Stimulated activated CD4-positive, alpha-beta T cell treated with anti-CD3 and anti-CD28 coated beads, Interleukin-4, amount 100 ng/mL, for 48 hours (primary cell): ENCODE results near the gene CHRNB4.

Source experiments
- DNase-seq, 2 donors: peaks; one replicate each; pipeline ENCODE4 v3.0.0-alpha.2; 2020; ENCODE audit warnings: low read depth in 2 of 2

Gene CHRNB4

DNA sequence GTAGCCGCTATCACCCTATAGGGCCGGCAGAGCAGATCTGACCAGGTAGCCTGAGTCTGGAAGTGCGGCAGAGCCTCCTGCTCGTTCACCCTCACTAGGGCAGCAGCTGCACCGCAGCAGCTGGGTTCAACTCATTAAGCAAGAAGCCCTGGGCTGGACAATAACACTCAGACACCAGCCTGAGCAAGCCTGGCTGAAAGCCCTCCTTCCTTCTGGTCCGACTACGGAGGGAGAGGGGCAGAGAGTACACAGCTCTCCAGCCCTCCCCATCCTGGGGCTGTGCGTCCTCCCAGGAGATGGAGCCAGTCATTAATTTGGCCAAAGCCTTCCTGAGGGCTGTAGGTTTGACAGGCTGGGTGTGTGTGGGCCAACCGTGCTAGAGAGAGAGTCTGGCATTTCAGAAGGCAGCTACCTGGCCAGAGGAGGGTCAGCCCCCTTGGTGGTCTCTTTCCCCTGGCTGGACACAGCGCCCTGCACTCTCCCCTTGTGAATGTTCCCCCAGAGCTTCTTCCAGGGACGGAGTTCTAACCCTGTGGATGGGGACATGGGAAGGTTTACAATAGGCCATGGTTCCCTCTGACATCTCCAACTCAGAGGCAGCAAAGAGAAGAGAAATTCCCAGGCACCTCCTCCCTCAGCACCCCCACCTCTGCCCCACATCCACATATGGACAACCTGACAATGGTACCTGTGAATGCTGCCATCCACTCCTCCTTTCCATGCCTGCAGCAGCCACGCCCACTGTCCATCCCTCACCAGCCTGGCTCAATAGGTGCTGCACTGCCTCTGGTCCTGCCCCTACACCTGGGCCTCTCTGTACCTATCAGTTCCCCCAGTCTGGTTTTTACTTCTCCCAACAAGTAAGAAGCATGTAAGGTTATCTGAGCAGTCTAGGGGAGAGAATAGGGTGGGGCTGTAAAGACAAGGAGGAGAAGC is 6.5 kb downstream of the CHRNB4 start:
- DNase-seq: no peak

- no peak for DNase-seq
Measured at GRCh38 chr15:78633348-78633747, 7.7 kb downstream of the CHRNB4 start.

- DNase-seq: no peak
Measured at GRCh38 chr15:78630886-78631633, 9.9 kb downstream of the CHRNB4 start.

DNA sequence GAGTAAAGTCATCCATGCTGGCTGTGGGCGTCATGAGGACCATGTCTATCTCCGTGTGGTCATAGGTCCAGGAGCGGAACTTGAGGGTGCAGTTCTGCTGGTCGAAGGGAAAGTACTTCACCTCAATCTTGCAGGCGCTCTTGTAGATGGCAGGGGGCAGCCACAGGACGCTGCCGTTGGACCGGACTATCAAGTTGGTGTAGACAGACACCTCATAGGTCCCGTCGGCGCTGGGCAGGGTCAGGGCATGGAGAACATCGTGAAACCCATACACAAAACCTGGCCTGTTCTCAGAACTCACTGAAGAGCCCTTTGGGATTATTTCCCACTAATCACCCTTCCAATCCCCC is 11.3 kb downstream of the CHRNB4 start:
- no peak for DNase-seq

DNA sequence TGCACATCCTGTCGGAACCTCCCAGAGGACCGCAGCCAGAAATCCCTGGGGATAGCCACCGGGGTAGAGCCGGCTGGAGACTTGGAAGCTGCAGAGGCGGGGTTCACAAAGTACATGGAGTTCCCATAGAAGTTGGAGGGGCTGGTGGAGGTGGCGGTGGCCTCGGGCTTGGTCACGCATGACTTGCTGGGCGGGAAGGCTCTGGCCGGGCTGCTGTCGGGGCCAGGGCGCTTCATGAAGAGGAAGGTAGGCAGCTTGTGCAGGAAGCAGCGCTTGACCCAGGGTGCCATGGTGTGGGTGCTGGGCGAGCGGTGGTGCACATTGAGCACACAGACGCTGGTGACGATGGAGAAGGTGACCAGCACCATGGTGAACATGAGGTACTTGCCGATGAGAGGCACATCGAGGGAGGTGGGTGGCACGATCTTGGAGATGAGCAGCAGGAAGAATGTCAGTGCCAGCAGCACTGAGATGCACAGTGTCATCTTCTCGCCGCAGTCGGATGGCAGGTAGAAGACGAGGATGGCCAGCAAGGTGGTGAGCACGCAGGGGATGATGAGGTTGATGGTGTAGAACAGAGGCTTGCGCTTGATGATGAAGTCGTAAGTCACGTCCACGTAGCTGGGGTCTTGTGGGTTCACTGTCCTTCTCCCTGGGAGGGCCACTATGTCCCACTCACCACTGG is 11.8 kb downstream of the CHRNB4 start:
- DNase-seq: no peak

- no peak for DNase-seq
Measured at GRCh38 chr15:78628227-78628626, 12.8 kb downstream of the CHRNB4 start.

- DNase-seq: no peak
Measured at GRCh38 chr15:78627348-78627747, 13.7 kb downstream of the CHRNB4 start.

DNA sequence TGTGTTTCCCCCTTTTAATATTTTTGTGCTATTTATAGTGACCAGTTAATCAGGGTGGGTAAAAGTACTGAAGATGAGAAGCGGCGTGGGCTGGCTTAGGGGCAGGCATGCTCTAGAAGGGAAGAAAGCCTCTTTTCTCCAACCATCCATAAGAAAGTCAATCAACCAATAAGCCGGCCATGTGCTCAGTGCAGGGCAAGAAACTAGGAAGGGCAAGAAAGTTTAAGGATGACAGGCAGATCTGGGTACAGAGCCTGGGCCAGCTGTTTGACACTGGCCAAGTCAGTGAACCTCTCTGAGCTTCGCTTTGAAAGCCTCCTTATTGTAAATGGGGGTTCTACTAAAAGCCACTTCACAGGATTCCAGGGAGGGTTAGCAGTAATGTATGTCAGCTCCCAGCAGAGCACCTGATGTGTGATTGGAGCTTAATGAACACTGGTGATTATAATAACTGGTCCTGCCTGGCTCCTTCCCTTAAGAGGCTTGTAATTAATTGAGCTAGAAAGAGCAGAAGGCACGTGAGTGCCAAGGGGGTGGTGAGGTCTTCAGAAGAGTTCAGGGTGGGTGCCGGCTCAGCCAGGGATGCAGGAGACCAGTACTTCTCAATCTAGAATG is 14.5 kb downstream of the CHRNB4 start:
- DNase-seq: no peak

DNA sequence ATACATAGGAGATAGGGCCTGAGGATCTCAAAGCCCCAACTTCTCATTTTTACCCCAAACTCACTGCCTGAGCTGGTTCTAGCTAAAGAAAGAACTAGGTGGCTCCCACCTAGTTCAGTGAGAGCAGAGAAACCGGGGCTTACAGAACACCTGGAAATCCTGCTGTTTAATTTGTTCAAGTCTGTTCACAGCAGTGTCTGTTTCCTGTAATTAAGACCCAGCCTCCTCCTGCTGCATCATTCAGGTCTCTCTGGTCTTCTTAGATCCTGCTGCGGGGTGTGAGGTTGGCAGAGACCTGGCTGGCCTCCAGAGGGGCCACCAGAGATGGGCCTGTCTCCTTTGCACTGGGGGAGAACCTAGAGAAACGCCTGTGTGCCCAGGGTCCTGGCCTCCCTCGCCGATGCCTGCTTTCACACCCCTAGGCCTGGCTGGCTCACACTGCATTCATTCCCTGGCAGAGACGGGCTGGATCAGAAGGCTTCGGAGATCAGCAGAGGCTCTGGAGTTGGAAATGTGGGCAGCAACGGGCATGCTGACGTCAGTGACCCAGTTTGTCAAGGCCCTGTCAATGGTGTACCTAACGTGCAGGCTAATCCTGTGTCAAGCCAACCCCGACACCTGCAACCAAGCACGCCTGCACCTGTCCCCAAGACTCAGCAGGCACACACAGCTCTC is 15.3 kb downstream of the CHRNB4 start:
- no peak for DNase-seq

DNA sequence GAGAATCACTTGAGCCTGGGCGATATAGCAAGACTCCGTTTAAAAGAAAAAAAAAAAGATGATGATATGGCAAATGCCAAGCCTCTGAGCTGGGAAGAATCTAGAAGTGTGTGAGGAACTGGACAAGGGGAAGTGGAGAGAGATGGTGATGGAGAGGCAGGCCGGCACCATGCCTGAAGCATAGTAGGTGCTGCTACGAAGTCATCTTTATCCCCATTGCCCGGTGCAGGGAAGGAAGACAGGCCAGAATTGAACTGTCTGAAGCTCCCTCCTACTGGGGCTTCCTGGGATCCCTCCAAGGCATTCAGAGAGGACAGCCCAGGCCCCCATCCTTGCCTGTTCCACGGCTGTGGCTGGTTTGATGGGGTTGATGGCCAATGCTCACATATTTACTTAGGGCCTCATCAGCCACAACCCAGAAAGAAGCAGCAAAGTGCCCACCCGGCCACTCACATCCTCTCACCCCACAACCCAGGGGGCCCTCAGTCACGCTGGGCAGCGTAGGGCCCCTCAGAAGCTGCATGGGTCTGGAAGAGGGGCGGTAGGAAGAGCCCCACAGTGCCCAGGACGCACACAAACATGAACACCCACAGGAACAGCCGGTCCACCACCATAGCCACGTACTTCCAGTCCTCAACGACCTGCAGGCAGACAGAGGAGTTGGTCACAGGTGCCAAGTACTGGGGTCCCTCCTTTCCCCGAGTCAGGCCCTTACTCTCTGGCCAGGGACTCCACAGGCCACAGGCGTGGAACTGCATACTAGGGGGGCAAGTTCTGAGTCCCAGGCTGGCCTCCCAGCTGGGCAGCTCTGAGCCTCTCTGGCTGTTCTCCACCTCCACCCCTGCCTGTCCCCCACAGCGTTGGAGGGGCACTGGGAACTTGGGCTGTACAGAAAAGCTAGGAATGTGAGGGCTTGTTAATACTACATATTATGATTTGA is 16.1 kb downstream of the CHRNB4 start:
- DNase-seq: no peak

DNA sequence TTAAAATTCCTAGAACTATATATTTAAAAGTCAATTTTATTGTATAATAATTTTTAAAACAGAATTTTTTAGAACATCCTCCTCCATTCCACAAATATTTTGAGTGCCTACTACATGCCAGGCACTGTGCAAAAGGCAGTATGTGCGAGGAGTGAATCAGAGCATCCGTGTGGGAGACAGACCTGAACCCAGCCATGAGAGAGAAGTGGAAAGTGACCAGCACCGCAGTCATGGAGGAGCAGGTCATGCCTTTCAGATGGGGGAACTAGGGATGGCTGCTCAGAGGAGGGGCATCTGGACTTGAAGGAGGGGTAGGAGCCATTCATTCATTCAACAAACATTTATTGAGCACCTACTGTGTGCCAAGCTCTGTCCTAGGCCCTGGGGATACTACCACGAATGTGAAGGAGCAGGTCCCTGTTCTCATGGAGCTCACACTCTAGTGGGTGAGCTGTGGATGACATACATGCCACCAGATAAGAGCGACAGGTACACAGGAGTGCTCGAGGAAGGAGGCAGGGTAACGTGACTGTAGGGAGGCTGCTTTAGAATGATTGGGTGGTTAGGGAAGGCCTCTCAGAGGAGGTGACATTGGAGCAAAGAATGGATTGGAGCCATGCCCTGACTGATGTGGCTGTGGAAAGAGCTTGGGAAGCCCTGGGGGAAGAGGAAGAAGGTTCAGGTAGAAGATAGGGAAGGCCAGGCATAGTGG is 17.1 kb downstream of the CHRNB4 start:
- DNase-seq: no peak

GRCh38 chr15:78621810-78622402 is 19.1 kb downstream of the CHRNB4 start:
- no peak for DNase-seq

GRCh38 chr15:78620527-78621421 is 20.2 kb downstream of the CHRNB4 start, which contains the start of gene CHRNA3:
CHRNA3 (minus strand) TSS chr15:78620996; CDS start chr15:78620794, 202 bp downstream.
- no peak for DNase-seq

- DNase-seq: no peak
Measured at GRCh38 chr15:78620021-78620526, 20.9 kb downstream of the CHRNB4 start.

- no peak for DNase-seq
Measured at GRCh38 chr15:78619022-78619950, 21.7 kb downstream of the CHRNB4 start.

DNA sequence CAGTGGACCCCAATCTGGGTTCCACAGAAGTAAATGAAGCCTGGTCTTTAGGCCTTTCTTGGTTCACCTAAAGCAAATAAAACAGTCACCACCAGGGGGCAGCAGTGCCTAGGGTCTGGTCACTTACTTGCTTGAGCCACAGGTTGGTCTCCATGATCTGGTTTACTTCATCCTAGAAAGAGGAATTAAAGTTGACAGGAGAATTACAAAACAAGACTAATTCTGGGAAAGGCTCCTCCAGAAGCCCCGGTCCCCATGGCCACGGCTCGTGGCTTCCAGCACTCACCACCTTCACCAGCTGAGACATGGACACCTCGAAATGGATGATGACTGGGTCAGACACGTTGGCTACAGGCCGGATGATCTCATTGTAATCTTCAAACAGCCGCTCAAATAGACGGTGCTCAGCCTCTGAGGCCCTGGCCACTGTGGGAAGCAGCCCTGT is 22.5 kb downstream of the CHRNB4 start:
- DNase-seq: peak; percentile 80 to 91

- no peak for DNase-seq
Measured at GRCh38 chr15:78618064-78618463, 22.9 kb downstream of the CHRNB4 start.
